Ishikawa (cell line): ENCODE results near the gene CACNA1G.

Experiments used
- CEBPB ChIP-seq: IDR thresholded peaks from 2 replicates; pipeline ENCODE4 v1.6.1; 2012
- MAX ChIP-seq: IDR thresholded peaks from 2 replicates; pipeline ENCODE4 v1.6.1; 2012
- REST ChIP-seq: IDR thresholded peaks from 2 replicates; pipeline ENCODE4 v1.6.1; 2012; ENCODE audit warnings: low read depth, mild to moderate bottlenecking
- TAF1 ChIP-seq: IDR thresholded peaks from 2 replicates; pipeline ENCODE4 v1.6.1; 2012; ENCODE audit warnings: low read depth, mild to moderate bottlenecking
- YY1 ChIP-seq: IDR thresholded peaks from 2 replicates; pipeline ENCODE4 v1.6.1; 2012; ENCODE audit warnings: low read depth

- TF ChIP-seq MAX (no peak), REST (no peak), CEBPB (no peak), TAF1 (no peak), YY1 (no peak)
Measured at GRCh38 chr17:50599606-50600005, 39.1 kb downstream of the CACNA1G start.
